Measurements from ENCODE around the gene ESRP2. TPM values are rescaled to one million over a fixed set of nuclear protein-coding genes. Genes with fewer than 3 reads are reported as not detected.

ESRP2 gene
- total and polyA plus RNA-seq, 7 donors = under 0.01 to 50.0 (median 12.1) TPM; not detected in 1

- WGBS, 2 donors = 1 to 7% methylated on average over 23 of the region's 23 CpGs
- DNase-seq = peak; percentile 87
- TF ChIP-seq CTCF (IDR thresholded peaks at IDR 0.05) = no peak
- TF ChIP-seq POLR2AphosphoS5 (IDR thresholded peaks at IDR 0.05) = peak; percentile 34 to 73 (median 51)
- no peak for TF ChIP-seq POLR2A (IDR thresholded peaks at IDR 0.05)
- peak overlapping the region; percentile 97 to 99 (median 98) for H3K27ac ChIP-seq
- H3K27me3 ChIP-seq = no peaks in the 10 kb centered on the region
- no peaks in the 10 kb centered on the region for H3K9me3 ChIP-seq
- peaks cover 0 to 42% (median 30%) of the 10 kb centered on the region in 4 donors for H3K4me1 ChIP-seq
- H3K4me3 ChIP-seq = peak overlapping the region; percentile 78 to 84 (median 82)
- intact Hi-C loops (cut with DNase I) = no loop called here
- peaks cover 0 to 6% (median 2%) of the 10 kb centered on the region in 4 donors for H3K36me3 ChIP-seq
Observed at GRCh38 chr16:68265078-68265920, 29.4 kb upstream of the ESRP2 start.

- Histone ChIP-seq H3K27ac (peak within 1 kb of the TSS; percentile 97 to 99 (median 98)), H3K36me3 (peaks cover 4 to 15% (median 9%) of the 10 kb centered on the region in 4 donors), H3K4me3 (peak within 1 kb of the TSS; percentile 78 to 84 (median 82)), H3K9me3 (no peaks in the 10 kb centered on the region), H3K27me3 (no peaks in the 10 kb centered on the region), H3K4me1 (peaks cover 0 to 39% (median 32%) of the 10 kb centered on the region in 4 donors)
- intact Hi-C loops (cut with DNase I) = loop anchor here (5.0 kb wide), 1 partner anchor 48 kb away; the partner anchor contains the start of genes PRMT7 and SLC7A6OS
- 0% methylated on average over 123 of the region's 123 CpGs for WGBS, 2 donors
- peak; percentile 85 for DNase-seq
- no peak for TF ChIP-seq POLR2A (IDR thresholded peaks at IDR 0.05)
- no peak for TF ChIP-seq EP300 (IDR thresholded peaks at IDR 0.05)
- TF ChIP-seq CTCF (IDR thresholded peaks at IDR 0.05) = peak; percentile 19 to 62 (median 60)
- peak in 3 of 4 donors; percentile 30 to 71 (median 70) for TF ChIP-seq POLR2AphosphoS5 (IDR thresholded peaks at IDR 0.05)
Observed at GRCh38 chr16:68264128-68265077, 28.5 kb upstream of the ESRP2 start, which contains the start of gene SLC7A6. SLC7A6 (plus strand) TSS chr16:68264526; CDS start chr16:68274727, 10,201 bp downstream.

GRCh38 chr16:68263559-68264127, 27.7 kb upstream of the ESRP2 start:
- H3K9me3 ChIP-seq = no peaks in the 10 kb centered on the region
- peak overlapping the region; percentile 97 to 99 (median 98) for H3K27ac ChIP-seq
- peaks cover 0 to 47% (median 34%) of the 10 kb centered on the region in 4 donors for H3K4me1 ChIP-seq
- DNase-seq = no peak
- peak overlapping the region; percentile 78 to 84 (median 82) for H3K4me3 ChIP-seq
- TF ChIP-seq POLR2A (IDR thresholded peaks at IDR 0.05) (no peak), POLR2AphosphoS5 (IDR thresholded peaks at IDR 0.05) (no peak), CTCF (IDR thresholded peaks at IDR 0.05) (no peak), EP300 (IDR thresholded peaks at IDR 0.05) (no peak)
- 35 to 36% methylated on average over 11 of the region's 11 CpGs for WGBS, 2 donors
- intact Hi-C loops (cut with DNase I) = loop anchor here (5.0 kb wide), 1 partner anchor 49 kb away; the partner anchor contains the start of genes PRMT7 and SLC7A6OS
- no peaks in the 10 kb centered on the region for H3K27me3 ChIP-seq
- H3K36me3 ChIP-seq = peaks cover 6 to 23% (median 12%) of the 10 kb centered on the region in 4 donors

Data from sigmoid colon (tissue), 7 donors.